ENCODE results near the gene IRS2. TPM values are rescaled to one million over a fixed set of nuclear protein-coding genes. Genes with fewer than 3 reads are reported as not detected.

The IRS2 gene
- total RNA-seq, 3 donors from 2014 or later = 25.8 to 38.2 (median 29.5) TPM

GRCh38 chr13:109706015-109706715, 80.2 kb downstream of the IRS2 start:
- no peak overlapping the region for H3K4me3 ChIP-seq

GRCh38 chr13:109704771-109705635, 81.4 kb downstream of the IRS2 start:
- TF ChIP-seq POLR2AphosphoS5 (IDR thresholded peaks at IDR 0.05) = peak in 1 of 3 donors; percentile 23
- no peak for TF ChIP-seq POLR2A (IDR thresholded peaks at IDR 0.05)
- Histone ChIP-seq H3K4me1 (no peaks in the 10 kb centered on the region), H3K27ac (peak overlapping the region in 1 of 2 donors; percentile 66), H3K9me3 (no peaks in the 10 kb centered on the region), H3K27me3 (no peaks in the 10 kb centered on the region), H3K36me3 (no peaks in the 10 kb centered on the region), H3K4me3 (peak overlapping the region in 2 of 3 donors; percentile 4 to 31)
- DNase-seq (ENCODE audit: low spot score in 2 of 2) = no peak
- intact Hi-C loops (cut with DNase I; ENCODE audit: low total_unique reads) = no loop called here

More at GRCh38 chr13:109706015-109706715, 80.2 kb downstream of the IRS2 start:
- H3K27ac ChIP-seq = no peak overlapping the region
- TF ChIP-seq POLR2A (IDR thresholded peaks at IDR 0.05) = no peak
- TF ChIP-seq, protein P1, sequence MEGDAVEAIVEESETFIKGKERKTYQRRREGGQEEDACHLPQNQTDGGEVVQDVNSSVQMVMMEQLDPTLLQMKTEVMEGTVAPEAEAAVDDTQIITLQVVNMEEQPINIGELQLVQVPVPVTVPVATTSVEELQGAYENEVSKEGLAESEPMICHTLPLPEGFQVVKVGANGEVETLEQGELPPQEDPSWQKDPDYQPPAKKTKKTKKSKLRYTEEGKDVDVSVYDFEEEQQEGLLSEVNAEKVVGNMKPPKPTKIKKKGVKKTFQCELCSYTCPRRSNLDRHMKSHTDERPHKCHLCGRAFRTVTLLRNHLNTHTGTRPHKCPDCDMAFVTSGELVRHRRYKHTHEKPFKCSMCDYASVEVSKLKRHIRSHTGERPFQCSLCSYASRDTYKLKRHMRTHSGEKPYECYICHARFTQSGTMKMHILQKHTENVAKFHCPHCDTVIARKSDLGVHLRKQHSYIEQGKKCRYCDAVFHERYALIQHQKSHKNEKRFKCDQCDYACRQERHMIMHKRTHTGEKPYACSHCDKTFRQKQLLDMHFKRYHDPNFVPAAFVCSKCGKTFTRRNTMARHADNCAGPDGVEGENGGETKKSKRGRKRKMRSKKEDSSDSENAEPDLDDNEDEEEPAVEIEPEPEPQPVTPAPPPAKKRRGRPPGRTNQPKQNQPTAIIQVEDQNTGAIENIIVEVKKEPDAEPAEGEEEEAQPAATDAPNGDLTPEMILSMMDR (IDR thresholded peaks at IDR 0.05) = no peak
- no peak for TF ChIP-seq POLR2AphosphoS5 (IDR thresholded peaks at IDR 0.05)
- H3K4me1 ChIP-seq = no peaks in the 10 kb centered on the region
- DNase-seq (ENCODE audit: low spot score in 2 of 2) = no peak
- H3K27me3 ChIP-seq = no peaks in the 10 kb centered on the region
- no peaks in the 10 kb centered on the region for H3K9me3 ChIP-seq
- intact Hi-C loops (cut with DNase I; ENCODE audit: low total_unique reads) = no loop called here
- H3K36me3 ChIP-seq = no peaks in the 10 kb centered on the region

DNA sequence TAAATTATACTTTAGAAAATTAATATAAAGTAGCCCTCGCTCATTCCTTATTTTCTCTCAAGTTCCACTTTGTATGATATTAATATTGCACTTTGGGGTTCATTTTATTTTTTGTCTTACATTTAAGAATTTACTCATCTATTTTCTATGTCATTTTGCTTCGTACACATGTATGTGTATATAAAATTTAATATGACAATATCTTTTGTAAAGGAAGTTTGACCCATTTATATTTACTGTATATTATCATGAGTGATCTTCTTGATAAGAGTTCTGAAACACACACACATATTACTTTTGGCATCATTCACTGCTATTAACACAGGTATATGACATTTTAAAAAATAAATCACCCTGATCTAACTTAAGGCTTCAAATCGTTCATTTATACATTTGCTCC, 83.1 kb downstream of the IRS2 start:
- Histone ChIP-seq H3K4me1 (no peaks in the 10 kb centered on the region), H3K27ac (no peak overlapping the region), H3K9me3 (no peaks in the 10 kb centered on the region), H3K27me3 (no peaks in the 10 kb centered on the region), H3K36me3 (no peaks in the 10 kb centered on the region), H3K4me3 (no peak overlapping the region)
- TF ChIP-seq, protein P1 (IDR thresholded peaks at IDR 0.05) = no peak
- TF ChIP-seq POLR2AphosphoS5 (IDR thresholded peaks at IDR 0.05) = no peak
- TF ChIP-seq POLR2A (IDR thresholded peaks at IDR 0.05) = no peak
- intact Hi-C loops (cut with DNase I; ENCODE audit: low total_unique reads) = no loop called here
- no peak for DNase-seq (ENCODE audit: low spot score in 2 of 2)

All from breast epithelium (tissue), 4 donors.